Skeletal muscle tissue (tissue), 4 donors: Measurements from ENCODE around the gene LTBP1. TPM values are rescaled to one million over a fixed set of nuclear protein-coding genes. Genes with fewer than 3 reads are reported as not detected.

ENCODE experiments used
- H3K27ac ChIP-seq: one replicate; pipeline ENCODE4 v1.7.0; 2013; ENCODE audit warnings: mild to moderate bottlenecking, low read depth, low read length, inconsistent platforms
- H3K27me3 ChIP-seq, 3 donors: one replicate each; pipeline ENCODE4 v1.7.0; 2013; ENCODE audit warnings: low read length in 3 of 3; ENCODE audit not compliant: control insufficient read depth in 3 of 3, insufficient read depth in 3 of 3
- H3K36me3 ChIP-seq, 3 donors: one replicate each; pipeline ENCODE4 v1.7.0; 2013; ENCODE audit warnings: low read length in 3 of 3; ENCODE audit not compliant: control insufficient read depth in 3 of 3, insufficient read depth in 3 of 3
- H3K4me1 ChIP-seq, 3 donors: one replicate each; pipeline ENCODE4 v1.7.0; 2013; ENCODE audit warnings: low read length in 3 of 3, mild to moderate bottlenecking in 3 of 3; ENCODE audit not compliant: control insufficient read depth in 3 of 3, insufficient read depth in 3 of 3
- H3K4me3 ChIP-seq, 3 donors: one replicate each; pipeline ENCODE4 v1.7.0; 2013; ENCODE audit warnings: low read length in 3 of 3
- H3K9ac ChIP-seq, 3 donors: one replicate each; pipeline ENCODE4 v1.7.0; 2013; ENCODE audit warnings: low read length in 3 of 3, mild to moderate bottlenecking in 3 of 3, moderate library complexity in 2 of 3, low read depth in 1 of 3
- H3K9me3 ChIP-seq, 3 donors: one replicate each; pipeline ENCODE4 v1.7.0; 2013; ENCODE audit warnings: low read length in 3 of 3; ENCODE audit not compliant: control insufficient read depth in 3 of 3
- total RNA-seq: library from RNA; depleted of rRNA; stranded (reverse); fragments of >200 nt; gene quantifications from one replicate; pipeline ENCODE4 v1.2.3, GENCODE V29; 2014
- donor health status: Osteomylitis.

The LTBP1 gene
- total RNA-seq, 1 donor from 2014 or later, result 78.8 TPM

- no peaks in the 10 kb centered on the region for H3K27me3 ChIP-seq
- no peaks in the 10 kb centered on the region for H3K9me3 ChIP-seq
- no peak overlapping the region for H3K27ac ChIP-seq
Observed at GRCh38 chr2:33337385-33337960, 390.7 kb downstream of the LTBP1 start.

GRCh38 chr2:33337981-33338380 lies 391.2 kb downstream of the LTBP1 start:
- no peaks in the 10 kb centered on the region for H3K27me3 ChIP-seq
- H3K4me3 ChIP-seq, result no peak overlapping the region
- no peaks in the 10 kb centered on the region for H3K9me3 ChIP-seq
- H3K36me3 ChIP-seq, result no peaks in the 10 kb centered on the region
- no peak overlapping the region for H3K9ac ChIP-seq
- no peaks in the 10 kb centered on the region for H3K4me1 ChIP-seq
- no peak overlapping the region for H3K27ac ChIP-seq

More at GRCh38 chr2:33337385-33337960, 390.7 kb downstream of the LTBP1 start:
- H3K4me1 ChIP-seq, result no peaks in the 10 kb centered on the region
- H3K9ac ChIP-seq, result no peak overlapping the region
- no peak overlapping the region for H3K4me3 ChIP-seq
- no peaks in the 10 kb centered on the region for H3K36me3 ChIP-seq

GRCh38 chr2:33339269-33339668 lies 392.5 kb downstream of the LTBP1 start:
- no peaks in the 10 kb centered on the region for H3K27me3 ChIP-seq
- no peaks in the 10 kb centered on the region for H3K4me1 ChIP-seq
- no peak overlapping the region for H3K27ac ChIP-seq
- no peaks in the 10 kb centered on the region for H3K36me3 ChIP-seq
- no peak overlapping the region for H3K9ac ChIP-seq
- no peaks in the 10 kb centered on the region for H3K9me3 ChIP-seq
- H3K4me3 ChIP-seq, result no peak overlapping the region

- Histone ChIP-seq H3K9ac (no peak overlapping the region), H3K27me3 (no peaks in the 10 kb centered on the region), H3K36me3 (no peaks in the 10 kb centered on the region), H3K4me3 (no peak overlapping the region), H3K4me1 (no peaks in the 10 kb centered on the region), H3K27ac (no peak overlapping the region), H3K9me3 (no peaks in the 10 kb centered on the region)
Observed at GRCh38 chr2:33340280-33340679, 393.5 kb downstream of the LTBP1 start.

- H3K9ac ChIP-seq, result no peak overlapping the region
- H3K27me3 ChIP-seq, result no peaks in the 10 kb centered on the region
- H3K9me3 ChIP-seq, result no peaks in the 10 kb centered on the region
- no peak overlapping the region for H3K4me3 ChIP-seq
- H3K4me1 ChIP-seq, result no peaks in the 10 kb centered on the region
- H3K36me3 ChIP-seq, result peaks cover 0 to 1% (median 0%) of the 10 kb centered on the region in 3 donors
- no peak overlapping the region for H3K27ac ChIP-seq
Observed at GRCh38 chr2:33342171-33342570, 395.4 kb downstream of the LTBP1 start.

GRCh38 chr2:33342705-33343104 lies 396.0 kb downstream of the LTBP1 start:
- H3K27ac ChIP-seq, result no peak overlapping the region
- H3K36me3 ChIP-seq, result peaks cover 0 to 3% (median 0%) of the 10 kb centered on the region in 3 donors
- H3K9ac ChIP-seq, result no peak overlapping the region
- no peaks in the 10 kb centered on the region for H3K27me3 ChIP-seq
- no peak overlapping the region for H3K4me3 ChIP-seq
- H3K9me3 ChIP-seq, result no peaks in the 10 kb centered on the region
- H3K4me1 ChIP-seq, result no peaks in the 10 kb centered on the region

- Histone ChIP-seq H3K9me3 (no peaks in the 10 kb centered on the region), H3K27ac (no peak overlapping the region), H3K27me3 (no peaks in the 10 kb centered on the region), H3K4me1 (no peaks in the 10 kb centered on the region), H3K9ac (no peak overlapping the region), H3K36me3 (peaks cover 0 to 3% (median 0%) of the 10 kb centered on the region in 3 donors), H3K4me3 (no peak overlapping the region)
Observed at GRCh38 chr2:33343387-33343895, 396.7 kb downstream of the LTBP1 start.

GRCh38 chr2:33344230-33344629 lies 397.5 kb downstream of the LTBP1 start:
- no peak overlapping the region for H3K27ac ChIP-seq
- no peaks in the 10 kb centered on the region for H3K27me3 ChIP-seq
- no peak overlapping the region for H3K9ac ChIP-seq

GRCh38 chr2:33347856-33348255 lies 401.1 kb downstream of the LTBP1 start:
- H3K9ac ChIP-seq, result no peak overlapping the region
- H3K4me1 ChIP-seq, result no peaks in the 10 kb centered on the region
- no peak overlapping the region for H3K27ac ChIP-seq
- no peaks in the 10 kb centered on the region for H3K27me3 ChIP-seq
- H3K4me3 ChIP-seq, result no peak overlapping the region
- peaks cover 0 to 3% (median 0%) of the 10 kb centered on the region in 3 donors for H3K36me3 ChIP-seq
- no peaks in the 10 kb centered on the region for H3K9me3 ChIP-seq

More at GRCh38 chr2:33344230-33344629, 397.5 kb downstream of the LTBP1 start:
- Histone ChIP-seq H3K4me1 (no peaks in the 10 kb centered on the region), H3K4me3 (no peak overlapping the region), H3K9me3 (no peaks in the 10 kb centered on the region), H3K36me3 (peaks cover 0 to 3% (median 0%) of the 10 kb centered on the region in 3 donors)

- Histone ChIP-seq H3K27me3 (no peaks in the 10 kb centered on the region), H3K4me3 (no peak overlapping the region), H3K36me3 (peaks cover 0 to 5% (median 3%) of the 10 kb centered on the region in 3 donors), H3K27ac (no peak overlapping the region), H3K9me3 (no peaks in the 10 kb centered on the region), H3K9ac (no peak overlapping the region), H3K4me1 (no peaks in the 10 kb centered on the region)
Observed at GRCh38 chr2:33350632-33351031, 403.9 kb downstream of the LTBP1 start.
